ENCODE results near the gene PRDM1.

- TF ChIP-seq, protein P1, sequence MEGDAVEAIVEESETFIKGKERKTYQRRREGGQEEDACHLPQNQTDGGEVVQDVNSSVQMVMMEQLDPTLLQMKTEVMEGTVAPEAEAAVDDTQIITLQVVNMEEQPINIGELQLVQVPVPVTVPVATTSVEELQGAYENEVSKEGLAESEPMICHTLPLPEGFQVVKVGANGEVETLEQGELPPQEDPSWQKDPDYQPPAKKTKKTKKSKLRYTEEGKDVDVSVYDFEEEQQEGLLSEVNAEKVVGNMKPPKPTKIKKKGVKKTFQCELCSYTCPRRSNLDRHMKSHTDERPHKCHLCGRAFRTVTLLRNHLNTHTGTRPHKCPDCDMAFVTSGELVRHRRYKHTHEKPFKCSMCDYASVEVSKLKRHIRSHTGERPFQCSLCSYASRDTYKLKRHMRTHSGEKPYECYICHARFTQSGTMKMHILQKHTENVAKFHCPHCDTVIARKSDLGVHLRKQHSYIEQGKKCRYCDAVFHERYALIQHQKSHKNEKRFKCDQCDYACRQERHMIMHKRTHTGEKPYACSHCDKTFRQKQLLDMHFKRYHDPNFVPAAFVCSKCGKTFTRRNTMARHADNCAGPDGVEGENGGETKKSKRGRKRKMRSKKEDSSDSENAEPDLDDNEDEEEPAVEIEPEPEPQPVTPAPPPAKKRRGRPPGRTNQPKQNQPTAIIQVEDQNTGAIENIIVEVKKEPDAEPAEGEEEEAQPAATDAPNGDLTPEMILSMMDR (IDR thresholded peaks at IDR 0.05): no peak
- TF ChIP-seq POLR2A (IDR thresholded peaks at IDR 0.05): no peak
Measured at GRCh38 chr6:106046854-106047200, 39.3 kb upstream of the PRDM1 start.

Measured in Peyer's patch (tissue), 4 donors.